Endothelial cell of hepatic sinusoid (primary cell): ENCODE results near the gene MCHR2.

Experiments used
- in situ Hi-C: cut with HindIII; loops from 2 replicates; pipeline ENCODE4 v1.10.0; 2017; ENCODE audit warnings: low sequenced_read_pairs

Gene MCHR2

GRCh38 chr6:99905209-99906106 lies 88.6 kb downstream of the MCHR2 start:
- in situ Hi-C loops: no loop called here

- in situ Hi-C loops: no loop called here
These were observed 92.2 kb downstream of the MCHR2 start for GRCh38 chr6:99901596-99902384.

- in situ Hi-C loops: no loop called here
These were observed 99.2 kb downstream of the MCHR2 start for GRCh38 chr6:99894815-99895214.

GRCh38 chr6:99887066-99887465 lies 107.0 kb downstream of the MCHR2 start:
- in situ Hi-C loops: no loop called here

GRCh38 chr6:99885051-99885450 lies 109.0 kb downstream of the MCHR2 start:
- in situ Hi-C loops: no loop called here

GRCh38 chr6:99882128-99882702 lies 111.8 kb downstream of the MCHR2 start:
- in situ Hi-C loops: no loop called here

- in situ Hi-C loops: no loop called here
These were observed 114.6 kb downstream of the MCHR2 start for GRCh38 chr6:99879431-99879830.

- in situ Hi-C loops: no loop called here
These were observed 119.0 kb downstream of the MCHR2 start for GRCh38 chr6:99875068-99875467.

GRCh38 chr6:99873084-99873483 lies 120.9 kb downstream of the MCHR2 start:
- in situ Hi-C loops: no loop called here

- in situ Hi-C loops: no loop called here
These were observed 122.4 kb downstream of the MCHR2 start for GRCh38 chr6:99871641-99872040.
